ACHN (cell line): ENCODE results near the gene MAPK11.

Experiments used
- DNase-seq: peaks from one replicate; pipeline ENCODE4 v3.0.0-alpha.2; 2015
- in situ Hi-C: cut with HindIII; loops from 2 replicates; pipeline ENCODE4 v1.10.0; 2017; ENCODE audit warnings: low sequenced_read_pairs, low pct_ligation_motif_present, low pct_unique_long_range_greater_than_20kb

The MAPK11 gene

DNA sequence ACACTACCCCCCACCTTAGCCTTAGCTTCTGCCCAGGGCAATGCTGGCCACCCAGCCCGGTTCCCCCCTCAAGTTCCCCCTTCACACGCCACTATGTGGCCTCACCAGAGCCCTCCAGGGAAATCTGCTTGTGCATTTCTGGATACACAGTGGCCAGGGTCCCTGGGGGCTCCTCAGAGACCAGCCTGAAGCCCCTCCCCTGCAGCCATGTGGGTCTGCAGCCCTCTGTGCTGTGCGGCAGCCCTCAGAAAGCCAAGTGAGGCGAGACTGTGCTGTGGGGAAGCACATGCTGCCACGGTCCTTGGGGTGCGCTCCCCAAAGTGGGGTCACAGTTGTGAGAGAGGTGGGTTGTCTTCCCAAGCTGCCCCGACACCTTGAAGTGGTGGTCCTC lies 39.4 kb upstream of the MAPK11 start:
- no peak for DNase-seq
- in situ Hi-C loops: no loop called here

DNA sequence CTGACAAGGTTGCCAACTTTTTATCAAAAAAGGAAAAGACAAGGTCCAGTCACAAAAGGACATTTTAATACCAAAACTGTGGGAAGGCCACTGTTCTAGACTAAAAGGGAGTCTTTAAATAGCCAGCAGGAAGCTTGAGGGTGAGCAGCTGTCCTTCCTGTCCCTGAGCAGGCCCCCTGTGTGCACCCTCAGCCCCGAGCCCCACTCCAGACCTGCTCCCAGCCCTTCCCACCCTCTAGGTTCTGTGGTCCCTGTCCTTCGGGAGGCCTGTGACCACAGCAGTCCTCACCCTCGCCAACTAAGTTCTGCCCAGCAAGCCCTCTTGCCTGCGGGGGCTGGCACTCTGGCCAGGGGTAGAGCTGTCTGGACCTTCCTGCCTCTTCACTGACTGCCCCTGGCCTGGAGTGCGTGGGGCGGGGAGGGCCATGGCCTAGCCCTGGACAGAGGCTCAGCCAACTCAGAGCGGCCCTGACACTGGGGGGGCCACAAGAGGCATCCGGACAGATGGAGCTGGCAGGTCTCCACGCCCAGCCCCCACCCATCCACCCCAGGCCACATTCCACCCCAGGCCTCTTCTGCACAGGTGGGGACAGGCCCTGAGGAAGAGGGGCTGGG lies 38.9 kb upstream of the MAPK11 start:
- DNase-seq: no peak
- in situ Hi-C loops: no loop called here

DNA sequence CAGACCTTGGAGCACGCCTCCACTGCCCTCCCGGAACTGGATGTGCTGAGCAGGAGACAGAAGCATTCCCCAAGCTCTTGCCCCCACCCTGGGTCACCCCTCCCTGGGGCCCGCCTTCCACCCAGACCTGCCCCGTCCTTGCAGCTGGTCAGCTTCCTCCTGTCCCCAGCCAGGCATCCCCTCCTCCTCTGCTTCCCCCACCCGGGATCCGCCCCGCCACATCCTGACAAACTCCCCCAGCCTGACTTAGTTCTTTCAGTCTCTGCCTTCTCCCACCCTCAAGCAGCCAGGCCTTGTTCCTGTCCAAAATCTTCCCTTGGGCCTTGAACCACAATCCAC lies 38.4 kb upstream of the MAPK11 start:
- DNase-seq: no peak

DNA sequence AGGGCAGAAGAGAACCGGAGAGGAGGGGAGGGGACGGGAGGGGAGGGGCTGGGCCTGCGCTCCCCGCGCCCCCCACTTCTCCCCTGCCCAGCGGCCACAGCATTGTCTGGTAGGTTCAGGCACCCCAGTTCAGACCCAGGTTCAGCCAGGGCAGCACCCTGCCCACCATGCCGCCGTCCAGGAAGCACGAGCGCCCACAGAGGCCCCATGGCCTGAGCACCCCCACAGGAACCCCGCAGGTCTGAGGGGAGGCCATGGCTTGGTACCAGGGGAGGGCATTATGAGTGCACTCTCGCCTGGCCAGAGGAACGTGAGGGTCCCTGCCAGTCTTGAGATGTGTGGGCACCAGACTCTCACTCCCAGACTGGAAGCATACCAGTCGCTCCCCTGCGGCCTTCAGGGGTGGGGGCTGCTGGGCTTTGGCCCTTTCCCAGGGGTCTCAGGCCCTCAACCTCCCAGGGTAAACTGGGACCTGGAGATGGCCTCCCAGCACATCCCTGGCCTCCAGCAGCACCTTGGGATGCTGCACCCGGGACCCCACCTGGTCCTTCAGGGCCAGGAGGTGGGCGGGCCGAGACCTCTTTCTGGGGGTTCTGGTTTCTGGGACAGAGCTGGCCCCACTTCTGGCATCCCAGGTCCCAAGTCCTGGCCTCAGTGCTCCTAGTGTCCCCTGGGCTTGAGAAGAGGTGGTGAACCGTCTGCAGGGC lies 37.9 kb upstream of the MAPK11 start:
- DNase-seq: no peak
- in situ Hi-C loops: no loop called here

More for the DNA sequence above, 38.4 kb upstream of the MAPK11 start:
- in situ Hi-C loops: no loop called here

DNA sequence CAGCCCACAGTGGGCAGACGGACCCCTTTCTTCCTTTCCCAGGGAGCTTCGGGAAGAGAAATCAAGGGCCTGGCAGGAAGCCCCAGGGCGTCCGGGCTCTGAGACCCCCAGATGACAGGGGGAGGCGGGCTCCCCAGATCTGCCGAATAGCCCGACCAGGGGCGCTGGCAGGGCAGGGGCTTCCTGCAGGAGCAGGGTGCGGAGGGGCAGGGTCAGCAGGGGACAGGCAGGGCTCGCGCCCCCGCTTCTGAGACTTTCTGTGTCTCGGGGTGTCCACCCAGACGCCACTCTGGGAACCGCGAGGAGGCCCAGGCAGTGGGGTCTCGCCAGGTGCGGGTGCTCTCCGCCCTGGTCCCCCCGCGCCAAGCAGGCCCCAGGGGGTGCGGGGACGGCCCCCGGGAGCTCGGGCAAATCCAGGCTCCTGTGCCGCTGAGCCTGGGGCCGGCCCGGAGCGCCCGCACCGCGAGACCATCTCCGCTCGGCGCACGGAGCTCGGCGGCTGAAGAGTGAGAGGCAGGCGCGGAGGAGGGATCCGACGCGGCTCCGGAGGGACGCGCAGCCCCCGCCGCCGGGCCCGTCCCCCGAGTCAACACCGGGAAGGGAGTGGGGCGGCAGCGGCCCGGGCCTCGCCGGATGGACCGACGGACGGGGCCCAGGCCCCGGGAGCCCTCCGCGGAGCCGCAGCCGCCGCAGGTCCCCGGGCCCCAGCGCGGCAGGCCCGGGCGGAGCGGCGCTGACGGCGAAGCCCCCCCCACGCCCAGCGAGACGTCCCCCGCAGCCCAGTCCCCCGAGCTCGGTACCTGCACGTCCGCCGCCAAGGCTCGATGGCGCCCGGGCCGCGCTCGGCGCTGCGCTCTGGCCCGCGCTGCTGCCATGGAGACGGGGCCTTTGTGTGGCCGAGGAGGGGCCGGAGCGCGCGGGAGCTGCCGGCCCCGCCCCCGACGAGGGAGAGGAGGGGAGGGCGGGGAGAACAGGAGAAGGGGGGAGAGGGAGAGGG lies 36.9 kb upstream of the MAPK11 start, which contains the start of gene PLXNB2:
TSS of gene PLXNB2 (minus strand) at position 894 of the 997 bp plus-strand sequence. CDS start 17,062 bp downstream, outside the sequence.
- peak; percentile 55 for DNase-seq
- in situ Hi-C loops: no loop called here

DNA sequence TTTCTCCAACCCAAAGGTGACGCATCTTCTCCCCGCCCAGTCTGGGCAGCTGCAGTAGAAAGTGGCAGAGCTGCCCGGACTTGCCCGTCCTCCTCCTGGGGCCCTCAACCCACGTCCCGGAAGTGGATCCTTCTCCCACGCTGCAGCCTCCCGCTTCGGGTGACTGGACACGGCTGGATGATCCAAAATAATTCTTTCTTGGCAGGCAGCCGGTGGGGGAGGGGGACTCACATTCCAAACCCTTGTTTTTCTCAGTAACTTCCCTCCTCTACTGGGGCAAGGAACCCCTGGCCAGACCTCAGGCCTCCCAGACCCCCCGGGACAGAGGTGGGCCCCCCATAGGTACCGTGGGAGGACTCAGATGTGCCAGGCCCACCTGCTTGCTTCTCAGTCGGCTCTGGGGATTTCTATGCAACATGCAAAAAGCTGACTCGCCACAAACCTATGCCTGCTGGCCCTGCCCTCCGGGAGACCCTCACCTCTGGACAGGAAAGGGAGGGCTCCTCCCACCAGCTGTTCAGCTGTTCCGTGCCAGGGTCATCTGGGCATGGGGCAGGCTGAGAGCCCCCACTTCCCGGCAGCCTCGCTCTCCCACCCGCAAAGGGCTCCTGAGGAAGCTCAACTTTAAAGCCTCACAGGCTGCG lies 35.9 kb upstream of the MAPK11 start:
- DNase-seq: peak; percentile 94
- in situ Hi-C loops: no loop called here

DNA sequence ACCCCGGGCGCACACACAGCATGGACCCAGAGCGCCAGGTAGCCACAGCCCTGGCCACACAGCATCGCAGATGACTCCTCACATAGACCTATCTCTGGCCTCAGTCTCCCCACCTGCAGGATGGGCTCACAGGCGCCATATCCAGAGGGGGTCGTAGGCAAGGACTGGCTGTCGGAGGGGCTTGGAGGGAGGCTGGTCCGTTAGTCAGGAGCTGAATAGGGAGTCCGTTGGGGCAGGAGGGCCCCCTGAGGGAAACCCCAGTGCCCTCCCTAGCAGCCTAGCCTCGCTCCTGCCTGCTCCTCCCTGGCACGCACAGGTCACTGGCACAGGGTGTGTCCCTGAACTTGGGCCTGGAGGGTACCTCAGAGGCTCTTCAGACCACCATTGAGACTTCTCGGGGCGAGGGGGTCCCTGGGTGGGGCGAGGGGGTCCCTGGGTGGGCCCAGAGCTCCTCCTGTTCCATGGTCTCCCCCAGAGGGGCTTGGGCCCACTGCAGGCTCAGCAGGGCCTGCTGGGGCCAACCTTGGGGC lies 35.3 kb upstream of the MAPK11 start:
- DNase-seq: no peak
- in situ Hi-C loops: no loop called here

DNA sequence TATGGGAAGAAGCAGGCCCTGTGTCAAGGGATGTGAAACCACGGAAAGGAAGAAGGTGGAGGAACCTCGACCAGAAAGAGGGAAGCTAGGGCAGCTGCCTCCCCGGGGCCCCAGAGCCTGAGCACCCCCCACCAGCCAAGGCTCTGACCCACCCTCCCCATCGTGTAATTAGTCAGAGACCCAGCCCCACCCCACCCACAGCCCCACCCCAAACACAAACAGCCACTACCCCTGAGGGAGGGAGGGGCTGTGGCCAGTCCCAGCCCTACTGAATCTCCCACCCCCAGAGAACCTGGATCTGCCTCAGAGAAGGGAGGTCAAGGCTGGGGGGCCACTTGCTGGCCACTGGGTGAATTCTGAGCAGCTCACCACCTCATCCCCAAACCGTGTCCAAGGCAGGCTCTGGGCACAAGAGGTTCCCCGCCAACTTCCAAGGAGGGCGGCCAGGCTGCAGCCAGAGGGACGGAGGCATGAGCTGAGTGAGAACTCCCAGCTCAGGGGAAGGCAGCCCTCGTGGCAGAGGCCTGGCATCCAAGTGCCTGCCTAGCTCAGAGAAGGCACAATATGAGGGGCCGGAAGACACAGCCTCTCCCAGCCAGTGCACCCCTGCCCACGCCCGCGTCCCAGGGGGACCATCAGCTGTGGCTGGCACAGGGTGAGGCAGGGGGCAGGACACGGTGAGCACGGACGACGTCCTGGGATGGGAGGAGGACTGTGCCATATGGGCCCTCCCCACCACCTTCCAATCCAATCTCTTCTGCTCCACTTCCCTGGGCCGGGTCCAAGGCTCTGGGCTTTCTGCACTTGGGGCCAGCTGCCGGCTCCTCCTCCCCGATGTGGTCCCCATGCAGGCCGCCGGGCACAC lies 34.6 kb upstream of the MAPK11 start:
- DNase-seq: peak; percentile 45
- in situ Hi-C loops: no loop called here

DNA sequence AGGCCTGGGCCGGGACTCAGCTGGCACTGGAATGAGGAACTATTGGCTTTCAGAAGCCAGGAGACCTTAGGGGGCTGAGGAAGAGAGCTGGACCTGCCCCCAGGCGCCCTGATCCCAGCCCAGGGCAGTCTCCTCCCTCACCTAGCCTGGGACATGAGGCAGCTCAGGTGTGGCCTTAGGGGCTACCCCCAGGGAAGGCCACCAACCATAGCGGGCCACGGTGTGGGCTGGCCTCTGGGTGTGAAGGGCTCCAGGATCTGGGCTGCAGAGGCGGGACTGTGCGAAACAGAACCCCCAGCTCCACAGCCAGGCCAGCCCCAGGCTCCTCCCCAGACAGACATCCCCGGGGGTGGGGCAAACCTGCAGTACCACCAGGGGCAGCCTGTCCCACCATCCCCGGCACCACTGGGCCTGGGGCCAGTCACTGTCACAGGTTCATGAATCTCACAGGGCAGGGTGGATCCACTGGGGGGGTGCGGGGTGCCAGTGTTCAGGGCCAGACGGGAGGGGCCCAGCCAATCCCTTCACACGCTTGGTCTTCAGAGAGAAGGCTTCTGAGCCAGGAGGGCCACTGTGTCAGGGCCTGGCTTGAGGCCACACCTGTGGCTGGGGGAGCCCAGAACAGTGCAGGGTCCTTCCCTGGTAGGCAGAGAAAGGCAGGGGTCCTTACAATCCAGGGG lies 33.8 kb upstream of the MAPK11 start:
- DNase-seq: no peak
- in situ Hi-C loops: no loop called here

DNA sequence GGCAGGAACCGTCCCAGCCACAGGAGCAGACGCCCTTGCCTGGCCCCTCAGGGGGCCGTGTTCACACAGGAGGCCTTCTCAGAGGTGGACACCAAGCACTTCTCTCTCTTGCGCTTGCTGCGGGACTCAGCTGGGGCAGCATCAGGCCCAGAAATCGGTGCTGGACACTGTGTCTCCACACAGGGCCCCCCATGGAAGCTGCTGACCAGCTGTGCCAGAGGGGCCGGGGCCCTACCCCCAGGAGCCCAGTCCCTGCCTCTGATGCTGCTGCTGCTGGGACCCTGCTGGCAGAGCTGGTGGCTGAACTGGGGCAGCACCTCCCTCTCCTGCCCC lies 33.3 kb upstream of the MAPK11 start:
- in situ Hi-C loops: no loop called here
- no peak for DNase-seq

DNA sequence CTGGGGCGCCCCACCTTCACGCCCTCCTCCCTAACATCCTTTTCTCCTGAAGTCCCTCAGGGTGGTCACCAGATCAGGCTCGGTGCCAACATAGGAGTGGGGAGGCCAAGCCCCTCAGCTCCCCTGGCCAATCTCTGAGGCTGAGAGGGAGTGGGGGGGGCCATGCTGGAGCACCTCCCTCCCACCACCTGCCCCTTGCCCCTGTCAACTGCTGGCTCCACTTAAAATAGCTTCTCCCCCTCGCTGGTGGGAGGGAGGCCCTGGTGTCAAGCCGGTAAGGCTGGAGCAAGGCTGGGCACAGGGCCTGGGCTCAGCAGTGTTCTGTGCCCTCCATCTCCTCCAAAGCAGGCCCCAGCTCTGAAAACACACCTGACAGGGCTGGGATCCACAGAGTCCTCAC lies 32.4 kb upstream of the MAPK11 start:
- in situ Hi-C loops: no loop called here
- no peak for DNase-seq

DNA sequence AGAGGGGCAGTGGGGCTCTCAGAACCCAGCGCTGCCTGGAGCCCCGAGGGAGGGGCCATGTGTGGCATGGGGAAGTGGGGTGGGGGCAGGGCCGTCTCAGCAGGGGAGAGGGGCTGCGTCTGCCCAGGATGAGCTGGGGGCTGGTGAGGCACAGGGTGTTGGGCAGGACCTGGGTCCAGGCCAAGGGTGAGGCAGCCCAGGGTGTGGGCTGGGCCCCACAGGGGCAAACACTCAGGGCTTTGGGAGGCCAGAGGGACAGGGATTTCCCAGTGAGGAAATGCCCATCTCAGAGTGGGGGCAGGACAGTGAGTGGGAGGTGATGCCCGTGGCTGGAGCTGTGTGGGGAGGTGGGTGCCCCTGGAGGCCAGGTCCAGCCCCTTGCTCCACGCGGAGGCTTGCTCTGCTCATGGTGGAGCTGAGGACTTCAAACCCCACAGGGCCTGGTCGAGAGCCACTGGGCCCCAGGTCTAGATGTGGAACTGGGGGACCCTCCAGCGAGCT lies 31.9 kb upstream of the MAPK11 start:
- no peak for DNase-seq
- in situ Hi-C loops: no loop called here

DNA sequence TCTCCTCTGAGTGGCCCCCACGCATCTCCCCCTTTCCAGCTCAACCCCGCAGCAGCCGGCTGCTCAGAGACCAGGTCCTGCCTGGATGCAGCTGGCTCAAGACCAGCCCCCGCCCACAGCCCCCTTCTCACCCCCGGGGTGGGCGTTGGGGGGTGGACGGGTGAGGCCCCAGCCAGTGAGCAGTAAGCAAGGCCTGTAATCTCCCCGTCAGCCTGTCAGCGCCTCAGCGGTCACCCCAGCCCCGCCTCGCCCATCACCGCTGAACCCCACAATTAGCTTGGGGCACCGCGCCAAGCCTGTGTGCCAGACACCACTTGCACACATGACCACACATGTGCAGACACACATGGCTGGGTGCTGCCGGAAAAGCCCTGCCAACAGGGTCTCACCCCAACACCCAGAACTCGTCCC lies 31.4 kb upstream of the MAPK11 start:
- in situ Hi-C loops: no loop called here
- DNase-seq: no peak

DNA sequence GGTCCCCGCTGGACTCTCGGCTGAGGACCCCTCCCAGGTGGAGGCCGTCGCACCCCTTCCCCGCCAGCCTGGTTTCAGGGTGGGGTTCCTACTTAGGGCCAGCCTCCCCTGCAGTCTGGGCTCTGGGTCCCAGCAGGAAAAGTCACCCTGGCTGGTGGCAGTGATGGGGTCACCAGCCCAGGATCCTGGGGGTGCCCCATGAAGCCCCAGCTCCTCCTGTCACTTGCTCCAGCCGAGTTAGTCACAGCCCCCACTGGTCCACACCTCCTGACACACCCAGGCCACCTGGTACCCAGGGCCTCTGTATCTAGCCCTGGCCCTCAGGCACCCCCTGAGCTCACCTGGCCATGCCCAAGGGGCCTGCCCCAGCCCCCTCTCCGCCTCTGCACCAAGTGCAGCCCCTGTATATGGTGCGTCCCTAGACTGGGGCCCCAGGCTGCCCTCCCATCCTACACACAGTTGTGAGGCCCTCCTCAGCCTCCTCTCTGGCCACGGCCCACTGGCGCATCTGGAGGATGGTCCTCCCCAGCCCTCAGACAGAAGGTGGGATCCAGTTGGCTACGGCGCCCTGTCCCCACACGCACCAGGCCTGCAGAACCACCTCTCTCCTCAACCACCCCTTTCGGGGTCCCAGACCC lies 30.6 kb upstream of the MAPK11 start:
- no peak for DNase-seq
- in situ Hi-C loops: no loop called here

DNA sequence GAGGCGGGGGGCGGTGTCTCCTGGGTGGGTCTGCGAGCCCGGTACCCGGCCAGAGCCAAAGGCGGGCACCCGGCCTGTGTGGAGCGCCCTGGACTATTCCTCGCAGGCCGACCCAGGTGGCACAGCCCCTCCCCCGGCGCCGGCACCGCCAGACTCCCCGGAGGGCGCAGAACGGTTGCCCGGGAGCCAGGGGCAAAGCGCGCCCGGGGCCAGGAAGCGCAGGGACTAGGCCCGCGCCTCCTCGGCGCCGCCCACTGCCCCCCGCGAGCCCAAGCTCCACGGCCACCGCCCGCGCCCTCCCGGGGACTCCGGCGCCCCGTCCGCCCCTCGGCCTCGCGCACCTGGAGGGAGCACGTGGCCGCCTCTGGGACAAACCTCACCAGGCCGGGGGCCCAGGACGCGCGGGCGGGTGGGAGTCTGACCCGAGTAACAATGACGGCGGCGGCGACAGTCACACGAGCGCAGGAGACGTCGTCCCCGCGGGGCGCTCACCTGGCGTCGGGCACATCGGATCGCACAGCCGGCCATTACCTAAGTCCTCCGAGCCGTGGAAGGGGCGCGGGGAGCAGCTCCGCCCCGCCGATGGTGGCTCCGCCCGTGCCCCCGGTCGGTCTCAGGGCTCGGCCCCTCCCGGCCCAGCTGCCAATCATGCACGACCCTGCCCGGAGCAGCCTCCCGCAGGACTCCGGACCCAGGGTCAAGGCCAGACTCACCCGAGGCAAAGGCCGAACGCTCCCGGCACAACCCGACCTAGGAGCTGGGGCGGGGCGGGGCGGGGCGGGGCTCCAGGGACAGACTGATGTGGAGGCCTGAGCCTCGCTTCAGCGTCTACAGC lies 29.8 kb upstream of the MAPK11 start:
- DNase-seq: no peak
- in situ Hi-C loops: no loop called here
